ENCODE data around the gene FXN. TPM values are rescaled to one million over a fixed set of nuclear protein-coding genes. Genes with fewer than 3 reads are reported as not detected.
"Not testable (repeated sequence)": the region's sequence is repeated elsewhere in the genome, so short reads cannot be mapped to it uniquely, and the experiment has no call there.

FXN gene
- total RNA-seq, 2 donors from 2014 or later, result 0.68 to 4.0 TPM

DNA sequence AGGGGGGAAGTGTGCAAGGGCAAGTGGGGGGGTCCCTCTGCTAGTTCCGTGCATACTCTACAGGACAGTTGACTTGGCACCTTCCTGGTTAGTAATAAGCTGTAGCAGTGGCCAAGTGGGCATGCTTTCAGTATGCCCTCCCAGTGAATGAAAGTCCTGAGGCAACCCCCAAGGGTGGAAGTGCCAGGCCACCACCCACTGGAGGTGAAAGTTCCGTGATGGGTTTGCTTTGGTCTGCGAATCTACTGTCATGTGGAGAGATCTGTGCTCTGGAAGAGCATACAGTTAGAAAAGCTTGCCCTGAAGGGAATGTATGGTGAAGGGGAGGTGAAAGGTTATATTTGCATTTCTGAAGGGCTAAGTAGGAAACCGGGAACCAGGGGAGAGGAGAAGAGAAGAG lies 10.3 kb downstream of the FXN start:
- H3K27me3 ChIP-seq (replicated peaks; ENCODE audit: insufficient read depth), result no peaks in the 10 kb centered on the region
- peaks cover 14 to 17% of the 10 kb centered on the region in 2 donors for H3K4me1 ChIP-seq (ENCODE audit: control insufficient read depth in 1 of 2, low read depth in 2 of 2)
- no peaks in the 10 kb centered on the region for H3K36me3 ChIP-seq

DNA sequence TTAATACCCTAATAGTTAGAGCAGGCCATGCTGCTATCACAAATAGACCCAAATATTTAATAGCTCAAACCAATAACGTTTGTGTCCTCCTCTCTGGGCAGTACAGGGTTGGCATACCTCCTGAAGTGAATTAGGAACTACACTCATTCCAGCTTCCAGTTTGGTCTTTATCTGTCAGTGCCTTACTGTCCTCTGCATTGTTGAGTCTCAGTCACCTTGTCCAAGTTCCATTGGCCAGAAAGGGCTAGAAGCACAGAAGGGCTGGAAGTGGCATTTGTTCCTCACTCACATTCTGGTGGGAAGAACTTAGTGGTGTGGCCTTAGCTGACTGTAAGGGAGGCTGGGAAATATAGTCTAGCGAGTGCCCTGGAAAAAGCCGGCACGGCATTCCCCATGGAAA lies 11.2 kb downstream of the FXN start:
- Histone ChIP-seq H3K4me3 (no peak overlapping the region), H3K36me3 (no peaks in the 10 kb centered on the region), H3K27ac (peak overlapping the region; percentile 54 to 62), H3K27me3 (replicated peaks; ENCODE audit: insufficient read depth) (no peaks in the 10 kb centered on the region), H3K9me3 (no peaks in the 10 kb centered on the region), H3K4me1 (ENCODE audit: control insufficient read depth in 1 of 2, low read depth in 2 of 2) (peaks cover 14 to 17% of the 10 kb centered on the region in 2 donors)
- TF ChIP-seq CTCF (IDR thresholded peaks at IDR 0.05), result no peak
- no peak for ATAC-seq (ENCODE audit: insufficient number of reproducible peaks, low FRiP score, low read depth)
- no peak for DNase-seq (ENCODE audit: low spot score)

More for the DNA sequence above, 10.3 kb downstream of the FXN start:
- ATAC-seq (ENCODE audit: insufficient number of reproducible peaks, low FRiP score, low read depth) (no peak), DNase-seq (ENCODE audit: low spot score) (no peak)
- Histone ChIP-seq H3K9me3 (no peaks in the 10 kb centered on the region), H3K4me3 (no peak overlapping the region), H3K27ac (no peak overlapping the region)
- no peak for TF ChIP-seq CTCF (IDR thresholded peaks at IDR 0.05)

GRCh38 chr9:69047371-69047770 lies 11.8 kb downstream of the FXN start:
- peak overlapping the region; percentile 54 to 62 for H3K27ac ChIP-seq
- no peak overlapping the region for H3K4me3 ChIP-seq
- no peak for DNase-seq (ENCODE audit: low spot score)
- ATAC-seq (ENCODE audit: insufficient number of reproducible peaks, low FRiP score, low read depth), result peak; percentile 79
- H3K9me3 ChIP-seq, result no peaks in the 10 kb centered on the region
- peak; percentile 21 for TF ChIP-seq CTCF (IDR thresholded peaks at IDR 0.05)
- H3K4me1 ChIP-seq (ENCODE audit: control insufficient read depth in 1 of 2, low read depth in 2 of 2), result peaks cover 14 to 17% of the 10 kb centered on the region in 2 donors
- H3K36me3 ChIP-seq, result no peaks in the 10 kb centered on the region
- no peaks in the 10 kb centered on the region for H3K27me3 ChIP-seq (replicated peaks; ENCODE audit: insufficient read depth)

DNA sequence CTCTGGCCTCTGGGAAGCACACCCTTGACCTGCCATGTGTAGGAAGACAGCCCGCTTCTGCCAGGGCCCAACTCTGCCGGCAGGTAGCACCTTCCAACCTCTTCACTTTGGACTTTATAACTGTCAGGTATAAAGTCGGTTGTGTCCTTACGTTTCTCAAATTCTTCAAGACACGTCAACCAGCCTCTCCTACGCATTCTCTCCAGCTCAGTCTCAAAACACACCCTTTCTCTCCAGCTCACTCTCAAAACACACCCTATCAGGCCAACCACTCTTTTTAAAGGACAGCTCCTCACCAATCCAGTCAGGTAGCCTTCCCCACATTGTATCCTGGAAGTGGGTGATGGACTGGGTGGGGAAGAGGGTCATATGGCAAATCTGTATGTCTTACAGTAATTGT lies 13.5 kb downstream of the FXN start:
- no peak for ATAC-seq (ENCODE audit: insufficient number of reproducible peaks, low FRiP score, low read depth)
- no peak overlapping the region for H3K27ac ChIP-seq
- no peak overlapping the region for H3K4me3 ChIP-seq
- TF ChIP-seq CTCF (IDR thresholded peaks at IDR 0.05), result no peak
- DNase-seq (ENCODE audit: low spot score), result no peak
- H3K36me3 ChIP-seq, result no peaks in the 10 kb centered on the region
- H3K27me3 ChIP-seq (replicated peaks; ENCODE audit: insufficient read depth), result no peaks in the 10 kb centered on the region
- peaks cover 14 to 17% of the 10 kb centered on the region in 2 donors for H3K4me1 ChIP-seq (ENCODE audit: control insufficient read depth in 1 of 2, low read depth in 2 of 2)
- no peaks in the 10 kb centered on the region for H3K9me3 ChIP-seq

- ATAC-seq (ENCODE audit: insufficient number of reproducible peaks, low FRiP score, low read depth); H3K36me3 ChIP-seq: not testable (repeated sequence)
Observed at GRCh38 chr9:69050936-69051335, 15.4 kb downstream of the FXN start.

DNA sequence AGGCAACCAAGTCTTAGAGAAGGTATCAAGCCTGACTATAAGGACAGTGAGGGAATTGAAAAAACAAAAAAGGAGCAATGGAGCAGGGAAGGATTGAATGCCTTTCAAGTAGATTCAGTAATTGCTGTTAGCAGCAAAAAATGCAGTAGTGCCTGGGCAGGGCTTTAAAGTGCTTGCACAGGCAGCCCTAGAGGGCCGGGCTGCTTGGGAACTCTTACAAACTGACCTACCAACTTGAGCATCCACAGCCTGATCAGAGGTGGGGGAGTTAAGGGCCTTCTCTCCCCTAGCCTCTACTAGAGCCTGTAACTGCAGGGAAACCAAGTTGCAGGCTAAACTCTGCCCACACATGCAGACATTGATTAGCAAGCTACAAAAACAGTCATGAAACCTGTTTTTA lies 19.4 kb downstream of the FXN start:
- ATAC-seq (ENCODE audit: insufficient number of reproducible peaks, low FRiP score, low read depth) (no peak), DNase-seq (ENCODE audit: low spot score) (no peak)
- Histone ChIP-seq H3K36me3 (no peaks in the 10 kb centered on the region), H3K9me3 (no peaks in the 10 kb centered on the region), H3K27me3 (replicated peaks; ENCODE audit: insufficient read depth) (no peaks in the 10 kb centered on the region), H3K4me3 (no peak overlapping the region), H3K4me1 (ENCODE audit: control insufficient read depth in 1 of 2, low read depth in 2 of 2) (peaks cover 0 to 18% of the 10 kb centered on the region in 2 donors), H3K27ac (no peak overlapping the region)
- TF ChIP-seq CTCF (IDR thresholded peaks at IDR 0.05), result no peak

More at GRCh38 chr9:69050936-69051335, 15.4 kb downstream of the FXN start:
- peaks cover 14 to 29% of the 10 kb centered on the region in 2 donors for H3K4me1 ChIP-seq (ENCODE audit: control insufficient read depth in 1 of 2, low read depth in 2 of 2)
- not testable (repeated sequence) for H3K27ac ChIP-seq; H3K4me3 ChIP-seq; DNase-seq (ENCODE audit: low spot score); H3K27me3 ChIP-seq (replicated peaks; ENCODE audit: insufficient read depth); H3K9me3 ChIP-seq

Data from thoracic aorta (tissue), 2 donors.